GM18951 (cell line): Measurements from ENCODE around the gene TRAPPC8.
"Not testable (repeated sequence)": the region's sequence is repeated elsewhere in the genome, so short reads cannot be mapped to it uniquely, and the experiment has no call there.

Experiments
- POLR2A ChIP-seq: IDR thresholded peaks from 4 replicates; pipeline ENCODE4 v1.6.1; 2011; ENCODE audit warnings: mild to moderate bottlenecking; ENCODE audit not compliant: insufficient read length, insufficient read depth; ENCODE audit errors: extremely low read depth
- in situ Hi-C: fragments of 300-500 bp; cut with MboI; formaldehyde crosslinking; loops from one replicate; pipeline ENCODE4 v1.12.0; 2022; ENCODE audit warnings: low sequenced_read_pairs, mixed read lengths, inconsistent platforms; ENCODE audit not compliant: unreplicated experiment

The TRAPPC8 gene

GRCh38 chr18:31929273-31929672, 13.7 kb downstream of the TRAPPC8 start:
- in situ Hi-C loops = no loop called here
- no peak for TF ChIP-seq POLR2A

- in situ Hi-C loops = not testable (repeated sequence)
Observed at GRCh38 chr18:31926988-31927387, 15.9 kb downstream of the TRAPPC8 start.

GRCh38 chr18:31920277-31920676, 22.7 kb downstream of the TRAPPC8 start:
- in situ Hi-C loops = no loop called here

GRCh38 chr18:31919366-31919765, 23.6 kb downstream of the TRAPPC8 start:
- in situ Hi-C loops = not testable (repeated sequence)

More at GRCh38 chr18:31920277-31920676, 22.7 kb downstream of the TRAPPC8 start:
- no peak for TF ChIP-seq POLR2A

GRCh38 chr18:31918733-31919132, 24.2 kb downstream of the TRAPPC8 start:
- in situ Hi-C loops = no loop called here

GRCh38 chr18:31901063-31901462, 41.9 kb downstream of the TRAPPC8 start:
- in situ Hi-C loops = no loop called here

More at GRCh38 chr18:31918733-31919132, 24.2 kb downstream of the TRAPPC8 start:
- TF ChIP-seq POLR2A = no peak

GRCh38 chr18:31899771-31900170, 43.2 kb downstream of the TRAPPC8 start:
- in situ Hi-C loops = not testable (repeated sequence)

More at GRCh38 chr18:31901063-31901462, 41.9 kb downstream of the TRAPPC8 start:
- no peak for TF ChIP-seq POLR2A

- in situ Hi-C loops = no loop called here
- TF ChIP-seq POLR2A = no peak
Observed at GRCh38 chr18:31892936-31893335, 50.0 kb downstream of the TRAPPC8 start.

GRCh38 chr18:31891566-31891965, 51.4 kb downstream of the TRAPPC8 start:
- TF ChIP-seq POLR2A = no peak
- in situ Hi-C loops = no loop called here

GRCh38 chr18:31884020-31884419, 58.9 kb downstream of the TRAPPC8 start:
- in situ Hi-C loops = no loop called here
- TF ChIP-seq POLR2A = no peak

GRCh38 chr18:31880186-31880898, 62.6 kb downstream of the TRAPPC8 start:
- no peak for TF ChIP-seq POLR2A
- in situ Hi-C loops = no loop called here

GRCh38 chr18:31878358-31878757, 64.6 kb downstream of the TRAPPC8 start:
- no peak for TF ChIP-seq POLR2A

GRCh38 chr18:31877900-31878299, 65.0 kb downstream of the TRAPPC8 start:
- TF ChIP-seq POLR2A = no peak
- in situ Hi-C loops = no loop called here

More at GRCh38 chr18:31878358-31878757, 64.6 kb downstream of the TRAPPC8 start:
- in situ Hi-C loops = no loop called here

GRCh38 chr18:31876707-31877106, 66.2 kb downstream of the TRAPPC8 start:
- no peak for TF ChIP-seq POLR2A
- in situ Hi-C loops = no loop called here

GRCh38 chr18:31875301-31875700, 67.6 kb downstream of the TRAPPC8 start:
- in situ Hi-C loops = no loop called here

More at GRCh38 chr18:31875301-31875700, 67.6 kb downstream of the TRAPPC8 start:
- TF ChIP-seq POLR2A = no peak
